GM12872 (cell line): ENCODE measurements around the gene CNNM4.

Experiments used
- CTCF ChIP-seq: IDR thresholded peaks from 3 replicates; pipeline ENCODE4 v1.5.1; 2011; ENCODE audit warnings: low read depth, mild to moderate bottlenecking, low read length, moderate library complexity; ENCODE audit not compliant: insufficient read depth

CNNM4 gene

GRCh38 chr2:96747061-96747617 is 13.6 kb upstream of the CNNM4 start:
- TF ChIP-seq CTCF: no peak

GRCh38 chr2:96751800-96752199 is 8.9 kb upstream of the CNNM4 start:
- no peak for TF ChIP-seq CTCF

- TF ChIP-seq CTCF: no peak
Observed at GRCh38 chr2:96753661-96754282, 6.9 kb upstream of the CNNM4 start.

- no peak for TF ChIP-seq CTCF
Observed at GRCh38 chr2:96754317-96754716, 6.4 kb upstream of the CNNM4 start.

GRCh38 chr2:96756788-96757476 is 3.8 kb upstream of the CNNM4 start:
- TF ChIP-seq CTCF: no peak

GRCh38 chr2:96757477-96757860 is 3.2 kb upstream of the CNNM4 start:
- TF ChIP-seq CTCF: no peak

GRCh38 chr2:96758987-96759386 is 1.7 kb upstream of the CNNM4 start:
- TF ChIP-seq CTCF: no peak
